H1 (cell line): ENCODE data around the gene FOXC1. TPM values are rescaled to one million over a fixed set of nuclear protein-coding genes. Genes with fewer than 3 reads are reported as not detected.

Experiments used
- CTCF ChIA-PET: fragments of 300-600 bp; sonication (Branson Sonifier 250); formaldehyde crosslinking; loops from one replicate; lab custom pipeline; 2021; ENCODE audit not compliant: partially characterized antibody; lab: Charles Lee
- POLR2A ChIA-PET: fragments of 300-600 bp; sonication (Branson Sonifier 250); formaldehyde crosslinking; loops from one replicate; lab custom pipeline; 2021; ENCODE audit warnings: inconsistent platforms; ENCODE audit not compliant: partially characterized antibody; lab: Charles Lee
- DNase-seq, 2 experiments: peaks; one replicate each; pipeline versions ENCODE4 v3.0.0 to v3.0.0-alpha.2; 2010 to 2022; ENCODE audit warnings: low spot score in 2 of 2, low read depth in 1 of 2, mixed read lengths in 1 of 2
- FAIRE-seq: peaks from 2 replicates; lab custom pipeline; 2011; peaks lifted over from hg19 to GRCh38; lab: Jason Lieb, UNC
- H2AFZ ChIP-seq: 2 replicates; pipeline ENCODE4 v1.8.1; 2012; ENCODE audit warnings: low read length, inconsistent platforms
- H2AK5ac ChIP-seq: 2 replicates; pipeline ENCODE4 v1.6.1; 2013; ENCODE audit warnings: low read depth, low read length
- H2BK120ac ChIP-seq: replicated peaks from 2 replicates; pipeline ENCODE3; 2013; ENCODE audit warnings: low read depth, low read length, inconsistent platforms
- H2BK12ac ChIP-seq: 2 replicates; pipeline ENCODE4 v1.6.1; 2013; ENCODE audit warnings: low read depth, low read length
- H2BK15ac ChIP-seq: 2 replicates; pipeline ENCODE4 v1.6.1; 2013; ENCODE audit warnings: low read length
- H2BK20ac ChIP-seq: 2 replicates; pipeline ENCODE4 v1.6.1; 2013; ENCODE audit warnings: low read length
- H2BK5ac ChIP-seq: 2 replicates; pipeline ENCODE4 v1.6.1; 2013; ENCODE audit warnings: low read depth, low read length
- H3K14ac ChIP-seq: 2 replicates; pipeline ENCODE4 v1.6.1; 2013; ENCODE audit warnings: inconsistent platforms; ENCODE audit not compliant: insufficient read length
- H3K18ac ChIP-seq: 2 replicates; pipeline ENCODE4 v1.6.1; 2013; ENCODE audit warnings: low read length; ENCODE audit errors: extremely low read depth
- H3K23ac ChIP-seq: 2 replicates; pipeline ENCODE4 v1.6.1; 2013; ENCODE audit warnings: inconsistent platforms; ENCODE audit not compliant: insufficient read length
- H3K23me2 ChIP-seq: 2 replicates; pipeline ENCODE4 v1.6.1; 2013; ENCODE audit warnings: low read depth, low read length
- H3K27ac ChIP-seq: 2 replicates; pipeline ENCODE4 v1.6.1; 2011; ENCODE audit warnings: low read depth, low read length, inconsistent platforms
- H3K27me3 ChIP-seq, 4 experiments: replicated peaks in 1 of 4; 1 replicate in 1 of 4; 2 replicates in 3 of 4; pipeline versions ENCODE4 v1.6.1 to v1.8.1; 2011 to 2013; ENCODE audit warnings: low read length in 3 of 4, mild to moderate bottlenecking in 3 of 4, inconsistent platforms in 2 of 4, mixed read lengths in 2 of 4, moderate library complexity in 1 of 4; ENCODE audit not compliant: control insufficient read depth in 3 of 4, insufficient read depth in 3 of 4; ENCODE audit errors: extremely low read depth in 1 of 4
- H3K36me3 ChIP-seq, 4 experiments: 2 replicates each; pipeline versions ENCODE4 v1.6.1 to v1.8.1; 2011 to 2013; ENCODE audit warnings: mild to moderate bottlenecking in 4 of 4, low read length in 3 of 4, moderate library complexity in 2 of 4, control low read depth in 1 of 4, inconsistent platforms in 1 of 4; ENCODE audit not compliant: insufficient read depth in 4 of 4, control insufficient read depth in 2 of 4
- H3K4ac ChIP-seq: replicated peaks from 2 replicates; pipeline ENCODE3; 2013; ENCODE audit warnings: low read length, low read depth, mixed read lengths, inconsistent platforms; ENCODE audit not compliant: insufficient read length
- H3K4me1 ChIP-seq, 4 experiments: replicated peaks in 1 of 4; 1 replicate in 1 of 4; 2 replicates in 3 of 4; pipeline versions ENCODE4 v1.6.1 to v1.8.1; 2011 to 2013; ENCODE audit warnings: low read length in 3 of 4, inconsistent platforms in 2 of 4, mixed read lengths in 1 of 4; ENCODE audit not compliant: insufficient read depth in 4 of 4, control insufficient read depth in 3 of 4
- H3K4me2 ChIP-seq, 2 experiments: 2 replicates each; pipeline versions ENCODE4 v1.6.1 to v1.8.1; 2011 to 2013; ENCODE audit warnings: low read depth in 2 of 2, low read length in 2 of 2, control low read depth in 1 of 2, inconsistent platforms in 1 of 2, mild to moderate bottlenecking in 1 of 2; ENCODE audit not compliant: insufficient read depth in 1 of 2
- H3K4me3 ChIP-seq, 4 experiments: fragments of 200-600, 300-600 bp in 1 of 4; sonication (generic), shearing (Covaris generic), sonication (Bioruptor Twin) in 1 of 4; 2 replicates each; pipeline versions ENCODE4 v1.5.1 to v1.8.1; 2011 to 2016; ENCODE audit warnings: low read length in 4 of 4, low read depth in 3 of 4, control low read depth in 2 of 4, inconsistent platforms in 2 of 4, mild to moderate bottlenecking in 2 of 4, mixed read lengths in 1 of 4, moderate library complexity in 1 of 4; ENCODE audit not compliant: insufficient read depth in 2 of 4; ENCODE audit errors: extremely low read depth in 1 of 4
- H3K56ac ChIP-seq: replicated peaks from 2 replicates; pipeline ENCODE3; 2013; ENCODE audit warnings: low read depth, mild to moderate bottlenecking, mixed read lengths, low read length, inconsistent platforms; ENCODE audit not compliant: insufficient read length
- H3K79me1 ChIP-seq: 2 replicates; pipeline ENCODE4 v1.6.1; 2013; ENCODE audit warnings: low read depth, low read length, control low read depth
- H3K79me2 ChIP-seq, 2 experiments: 2 replicates each; pipeline versions ENCODE4 v1.6.1 to v1.8.1; 2012 to 2013; ENCODE audit warnings: low read length in 2 of 2, mild to moderate bottlenecking in 2 of 2, inconsistent platforms in 1 of 2; ENCODE audit not compliant: insufficient read depth in 2 of 2, control insufficient read depth in 1 of 2
- H3K9ac ChIP-seq, 4 experiments: replicated peaks in 1 of 4; 1 replicate in 1 of 4; 2 replicates in 3 of 4; pipeline versions ENCODE4 v1.6.1 to v1.8.1; 2011 to 2013; ENCODE audit warnings: low read depth in 3 of 4, low read length in 3 of 4, control low read depth in 2 of 4, mild to moderate bottlenecking in 2 of 4, moderate library complexity in 2 of 4, inconsistent platforms in 1 of 4; ENCODE audit errors: extremely low read depth in 1 of 4
- H3K9me3 ChIP-seq, 2 experiments: 2 replicates each; pipeline versions ENCODE4 v1.6.1 to v1.8.1; 2012 to 2013; ENCODE audit warnings: mild to moderate bottlenecking in 2 of 2, moderate library complexity in 2 of 2, control low read depth in 1 of 2, inconsistent platforms in 1 of 2, low read depth in 1 of 2, low read length in 1 of 2, mixed read lengths in 1 of 2; ENCODE audit not compliant: insufficient read depth in 2 of 2
- H4K20me1 ChIP-seq, 2 experiments: replicated peaks in 1 of 2; 2 replicates each; pipeline versions ENCODE3 to v1.8.1; 2011 to 2013; ENCODE audit warnings: inconsistent platforms in 2 of 2, low read length in 2 of 2, mild to moderate bottlenecking in 1 of 2; ENCODE audit not compliant: insufficient read depth in 2 of 2, control insufficient read depth in 1 of 2
- H4K5ac ChIP-seq: 2 replicates; pipeline ENCODE4 v1.6.1; 2013; ENCODE audit warnings: low read length, low read depth, mixed read lengths, inconsistent platforms; ENCODE audit not compliant: insufficient read length
- H4K8ac ChIP-seq: 2 replicates; pipeline ENCODE4 v1.8.0; 2013; ENCODE audit warnings: mild to moderate bottlenecking, moderate library complexity, low read length, inconsistent platforms; ENCODE audit not compliant: insufficient read depth; ENCODE audit errors: extremely low read depth
- H4K91ac ChIP-seq: replicated peaks from 2 replicates; pipeline ENCODE3; 2013; ENCODE audit warnings: low read length, mixed read lengths, inconsistent platforms; ENCODE audit not compliant: insufficient read length
- POU5F1 ChIP-seq: IDR thresholded peaks from 2 replicates; pipeline ENCODE4 v1.6.1; 2011; ENCODE audit warnings: low read depth, mild to moderate bottlenecking, low read length, moderate library complexity
- WGBS, 2 experiments: shearing (Covaris generic) in 1 of 2; methylation state at CpG; one replicate each; pipeline versions ENCODE4 v1.1.6 to v1.1.7; 2013 to 2015; ENCODE audit warnings: low lambda C conversion rate in 2 of 2, mixed read lengths in 2 of 2, inconsistent platforms in 1 of 2, low coverage in 1 of 2, missing lambda C conversion rate in 1 of 2; ENCODE audit not compliant: insufficient replicate concordance in 2 of 2, insufficient coverage in 1 of 2, insufficient read length in 1 of 2; ENCODE audit errors: extremely low coverage in 1 of 2, missing lambda C conversion rate in 1 of 2; 5-methylcytosine and 5-hydroxymethylcytosine counted together
- polyA plus RNA-seq, 7 experiments: library from polyadenylated mRNA; depleted of rRNA in 3 of 7; stranded (reverse) in 5 of 7; unstranded in 2 of 7; fragments of >200 nt in 5 of 7; fragments of 200-250 nt in 2 of 7; gene quantifications; 1 replicate in 5 of 7; 2 replicates in 1 of 7; 4 replicates in 1 of 7; pipeline versions ENCODE4 v1.2.1 to v1.2.3, GENCODE V29; 2011 to 2013; ENCODE audit warnings: missing spikeins in 2 of 7, mixed read lengths in 2 of 7
- total RNA-seq: library from RNA; stranded (reverse); fragmentation: NEBNext Ultra II Directional; extraction: Animal tissue kit (Norgen Biotek cat#: 25700); gene quantifications from 2 replicates; pipeline ENCODE4 v1.2.1, GENCODE V29; 2021

The FOXC1 gene
- total and polyA plus RNA-seq, 2 of the 8 experiments (the other 6 are each of a cell fraction or from before 2014, with no cell fraction given), result 0.22 TPM; not detected in 1

DNA sequence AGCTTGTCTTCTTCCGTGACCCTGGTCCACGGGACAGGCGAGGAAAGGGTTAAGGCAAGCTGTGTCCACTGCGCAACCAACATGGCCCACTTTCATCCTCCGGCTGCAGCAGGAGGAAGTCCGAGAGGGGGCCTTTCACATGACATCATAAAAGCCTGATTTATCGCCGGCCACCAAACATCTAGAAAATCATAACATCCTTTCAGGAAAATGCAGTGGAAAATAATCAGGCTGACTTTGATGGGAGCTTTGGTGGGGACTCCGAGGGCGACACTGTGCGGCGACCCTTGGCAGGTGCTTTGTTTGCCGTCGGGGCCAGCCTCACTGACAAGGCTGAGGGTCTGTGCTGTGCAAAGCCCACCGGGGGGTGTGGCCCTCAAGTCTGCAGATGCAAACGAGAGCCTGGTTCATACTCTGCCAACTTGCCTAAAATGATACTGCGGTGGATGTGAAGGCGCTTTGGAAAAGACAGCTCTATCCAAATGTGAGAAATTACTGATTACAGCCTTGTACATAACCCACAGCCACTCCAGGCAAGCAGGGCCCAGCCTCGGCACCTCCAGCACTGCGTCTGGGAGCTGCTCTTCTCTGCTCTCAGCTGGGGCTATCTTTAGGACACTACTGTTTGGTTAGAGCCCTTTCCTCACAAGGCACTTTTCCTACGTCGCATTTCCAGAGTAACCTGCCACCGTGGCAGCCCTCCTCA is 25.7 kb downstream of the FOXC1 start:
- H4K8ac ChIP-seq, result peak overlapping the region; percentile 20; the same call in 1 of the 2 replicates
- TF ChIP-seq POU5F1, result no peak
- H3K4me2 ChIP-seq, result no peak overlapping the region
- no peak overlapping the region for H3K14ac ChIP-seq
- H3K27me3 ChIP-seq, result no peaks in the 10 kb centered on the region
- no peak overlapping the region for H3K9ac ChIP-seq
- H4K5ac ChIP-seq, result no peak overlapping the region
- no peak overlapping the region for H3K4me3 ChIP-seq
- FAIRE-seq (no peak), DNase-seq (no peak)
- no peak overlapping the region for H2AK5ac ChIP-seq
- no peak overlapping the region for H2BK12ac ChIP-seq
- H2AFZ ChIP-seq, result no peak overlapping the region
- ChIA-PET CTCF (no interaction called here), POLR2A (no interaction called here)
- H3K4ac ChIP-seq, result no peak overlapping the region
- H2BK120ac ChIP-seq, result no peak overlapping the region
- no peak overlapping the region for H3K23ac ChIP-seq
- no peaks in the 10 kb centered on the region for H3K4me1 ChIP-seq
- no peaks in the 10 kb centered on the region; the same call in 1 of the 2 replicates for H3K23me2 ChIP-seq
- no peak overlapping the region for H3K27ac ChIP-seq
- H3K79me1 ChIP-seq, result no peaks in the 10 kb centered on the region; the same call in 1 of the 2 replicates
- 91% methylated on average over 23 of the region's 23 CpGs; no CpG with 5 or more reads in 1 of the 2 experiments for WGBS, 2 experiments
- H3K9me3 ChIP-seq, result no peaks in the 10 kb centered on the region
- H4K20me1 ChIP-seq, result peaks cover 0 to 3% of the 10 kb centered on the region in 2 experiments
- H3K36me3 ChIP-seq, result no peaks in the 10 kb centered on the region
- no peak overlapping the region for H2BK5ac ChIP-seq
- no peak overlapping the region for H2BK20ac ChIP-seq
- H4K91ac ChIP-seq, result no peak overlapping the region
- no peak overlapping the region for H3K56ac ChIP-seq
- no peak overlapping the region for H2BK15ac ChIP-seq
- no peaks in the 10 kb centered on the region for H3K79me2 ChIP-seq
- H3K18ac ChIP-seq, result no peak overlapping the region
